Memory B cell (primary cell): ENCODE results near the gene EI24.
"Not testable (repeated sequence)": the region's sequence is repeated elsewhere in the genome, so short reads cannot be mapped to it uniquely, and the experiment has no call there.

ENCODE experiments used
- ATAC-seq: fragments of 150-1000 bp; cut with Tn5 transposase; 2 replicates; pipeline ENCODE4 v1.10.0; 2021; ENCODE audit warnings: low read depth, mild to moderate bottlenecking, moderate library complexity
- DNase-seq, 2 donors: peaks; one replicate each; pipeline ENCODE4 v3.0.0; 2022; ENCODE audit warnings: low spot score in 2 of 2
- H3K27ac Mint-ChIP-seq: one replicate; pipeline ENCODE4 v1.8.0; 2022; ENCODE audit warnings: mild to moderate bottlenecking, moderate library complexity, mixed read lengths
- H3K27me3 Mint-ChIP-seq: one replicate; pipeline ENCODE4 v1.8.0; 2022; ENCODE audit warnings: mixed read lengths
- H3K36me3 Mint-ChIP-seq: one replicate; pipeline ENCODE4 v1.8.0; 2022; ENCODE audit warnings: mild to moderate bottlenecking, mixed read lengths
- H3K4me1 Mint-ChIP-seq: one replicate; pipeline ENCODE4 v1.8.0; 2022; ENCODE audit warnings: mixed read lengths
- H3K4me3 Mint-ChIP-seq: one replicate; pipeline ENCODE4 v1.8.0; 2022; ENCODE audit warnings: mild to moderate bottlenecking, moderate library complexity, mixed read lengths
- H3K9me3 Mint-ChIP-seq: one replicate; pipeline ENCODE4 v1.8.0; 2022; ENCODE audit warnings: mixed read lengths

Gene EI24

DNA sequence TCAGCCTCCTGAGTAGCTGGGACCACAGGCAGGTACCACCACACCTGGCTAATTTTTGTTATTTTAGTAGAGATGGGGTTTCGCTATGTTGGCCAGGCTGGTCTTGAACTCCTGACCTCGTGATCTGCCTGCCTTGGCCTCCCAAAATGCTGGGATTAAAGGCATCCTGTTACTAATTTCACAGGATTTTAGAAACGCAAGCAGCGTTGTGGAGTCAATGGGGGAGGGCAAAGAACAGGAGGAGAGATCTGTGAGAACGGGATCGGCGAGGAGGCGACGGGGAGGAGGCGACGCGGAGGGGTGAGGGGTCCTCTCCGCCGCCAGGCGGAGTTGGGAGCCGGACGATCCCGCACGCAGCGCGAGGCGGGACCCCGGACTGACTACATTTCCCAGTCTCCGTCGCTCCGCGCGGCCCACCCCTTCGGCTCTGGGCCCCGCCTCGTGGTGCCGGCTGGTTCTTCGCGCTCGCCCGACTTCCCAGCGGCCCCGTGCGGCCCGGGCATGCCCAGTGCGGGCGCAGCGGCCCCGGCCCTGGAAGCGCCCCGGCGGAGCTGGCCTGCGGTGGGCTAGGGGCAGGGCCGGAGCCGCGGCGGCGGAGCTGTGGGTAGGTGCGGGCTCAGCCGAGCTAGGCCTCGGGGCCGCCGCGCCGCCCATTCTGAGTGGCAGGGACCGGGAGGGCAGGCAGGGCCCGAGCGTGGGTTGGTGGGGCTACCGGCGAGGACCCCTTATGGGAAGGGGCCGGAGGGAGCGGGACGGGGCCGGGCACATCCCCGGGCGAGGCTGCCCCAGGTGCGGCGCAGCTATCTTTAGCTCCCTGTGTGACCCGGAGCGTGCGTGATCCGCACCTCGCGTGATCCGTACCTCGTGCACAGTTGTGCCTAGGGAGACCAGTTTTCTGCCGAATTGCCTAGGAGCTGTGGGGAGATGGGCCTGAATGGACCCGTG lies at the start of gene EI24:
EI24 (plus strand) TSS at position 508 of the 945 bp plus-strand sequence. CDS start 3,051 bp downstream, outside the sequence.
- Mint-ChIP-seq H3K9me3 (no peaks in the 10 kb centered on the region), H3K4me1 (peaks cover 16% of the 10 kb centered on the region), H3K27me3 (no peaks in the 10 kb centered on the region), H3K27ac (peak within 1 kb of the TSS; percentile 98), H3K4me3 (peak within 1 kb of the TSS; percentile 99), H3K36me3 (peaks cover 5% of the 10 kb centered on the region)
- DNase-seq (peak; percentile 81 to 83), ATAC-seq (peak; percentile 92)

- ATAC-seq (no peak), DNase-seq (no peak)
- Mint-ChIP-seq H3K9me3 (peaks cover 2% of the 10 kb centered on the region), H3K27ac (no peak overlapping the region), H3K27me3 (no peaks in the 10 kb centered on the region), H3K4me3 (no peak overlapping the region), H3K4me1 (peaks cover 3% of the 10 kb centered on the region), H3K36me3 (peaks cover 4% of the 10 kb centered on the region)
These were observed 49.1 kb upstream of the EI24 start for GRCh38 chr11:125519860-125520834.

DNA sequence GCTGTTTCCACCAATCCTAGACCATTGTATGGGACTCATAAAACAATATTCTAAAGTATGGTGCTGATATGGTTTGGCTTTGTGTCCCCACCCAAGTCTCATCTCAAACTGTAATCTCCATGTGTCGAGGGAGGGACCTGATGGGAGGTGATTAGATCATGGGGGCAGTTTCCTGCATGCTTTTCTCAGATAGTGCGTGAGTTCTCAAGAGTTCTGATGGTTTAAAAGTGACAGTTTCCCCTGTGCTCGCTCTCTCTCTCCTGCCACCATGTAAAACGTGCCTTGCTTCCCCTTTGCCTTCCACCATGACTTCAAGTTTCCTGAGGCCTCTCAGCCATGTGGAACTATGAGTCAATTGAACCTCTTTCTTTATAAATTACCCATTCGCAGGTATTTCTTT lies 44.0 kb upstream of the EI24 start:
- Mint-ChIP-seq H3K27me3 (no peaks in the 10 kb centered on the region), H3K4me3 (no peak overlapping the region), H3K9me3 (peaks cover 9% of the 10 kb centered on the region), H3K27ac (no peak overlapping the region), H3K36me3 (peaks cover 2% of the 10 kb centered on the region), H3K4me1 (no peaks in the 10 kb centered on the region)
- DNase-seq = no peak
- no peak for ATAC-seq

- H3K27me3 Mint-ChIP-seq = peaks cover 11% of the 10 kb centered on the region
- DNase-seq (no peak), ATAC-seq (no peak)
- no peak overlapping the region for H3K4me3 Mint-ChIP-seq
- H3K27ac Mint-ChIP-seq = no peak overlapping the region
- no peaks in the 10 kb centered on the region for H3K36me3 Mint-ChIP-seq
- no peaks in the 10 kb centered on the region for H3K4me1 Mint-ChIP-seq
- no peaks in the 10 kb centered on the region for H3K9me3 Mint-ChIP-seq
These were observed 36.6 kb upstream of the EI24 start for GRCh38 chr11:125532668-125533067.

- no peak for DNase-seq
- no peak overlapping the region for H3K27ac Mint-ChIP-seq
- no peak for ATAC-seq
- no peaks in the 10 kb centered on the region for H3K4me1 Mint-ChIP-seq
- H3K4me3 Mint-ChIP-seq = no peak overlapping the region
- no peaks in the 10 kb centered on the region for H3K9me3 Mint-ChIP-seq
- no peaks in the 10 kb centered on the region for H3K36me3 Mint-ChIP-seq
- peaks cover 11% of the 10 kb centered on the region for H3K27me3 Mint-ChIP-seq
These were observed 33.7 kb upstream of the EI24 start for GRCh38 chr11:125535585-125535984.

DNA sequence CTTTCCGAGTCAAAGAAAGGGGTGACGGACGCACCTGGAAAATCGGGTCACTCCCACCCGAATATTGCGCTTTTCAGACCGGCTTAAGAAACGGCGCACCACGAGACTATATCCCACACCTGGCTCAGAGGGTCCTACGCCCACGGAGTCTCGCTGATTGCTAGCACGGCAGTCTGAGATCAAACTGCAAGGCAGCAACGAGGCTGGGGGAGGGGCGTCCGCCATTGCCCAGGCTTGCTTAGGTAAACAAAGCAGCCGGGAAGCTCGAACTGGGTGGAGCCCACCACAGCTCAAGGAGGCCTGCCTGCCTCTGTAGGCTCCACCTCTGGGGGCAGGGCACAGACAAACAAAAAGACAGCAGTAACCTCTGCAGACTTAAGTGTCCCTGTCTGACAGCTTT lies 32.4 kb upstream of the EI24 start:
- not testable (repeated sequence) for ATAC-seq, H3K9me3 Mint-ChIP-seq, H3K4me3 Mint-ChIP-seq, H3K4me1 Mint-ChIP-seq, DNase-seq, H3K36me3 Mint-ChIP-seq, H3K27ac Mint-ChIP-seq
- H3K27me3 Mint-ChIP-seq = peaks cover 11% of the 10 kb centered on the region

- no peak overlapping the region for H3K27ac Mint-ChIP-seq
- no peaks in the 10 kb centered on the region for H3K4me1 Mint-ChIP-seq
- ATAC-seq (no peak), DNase-seq (no peak)
- H3K36me3 Mint-ChIP-seq = peaks cover 5% of the 10 kb centered on the region
- H3K4me3 Mint-ChIP-seq = no peak overlapping the region
- peaks cover 4% of the 10 kb centered on the region for H3K9me3 Mint-ChIP-seq
- H3K27me3 Mint-ChIP-seq = no peaks in the 10 kb centered on the region
These were observed 26.6 kb upstream of the EI24 start for GRCh38 chr11:125542709-125543108.

GRCh38 chr11:125550780-125551179 lies 18.5 kb upstream of the EI24 start:
- Mint-ChIP-seq H3K9me3 (peaks cover 24% of the 10 kb centered on the region), H3K36me3 (peaks cover 9% of the 10 kb centered on the region), H3K4me1 (no peaks in the 10 kb centered on the region), H3K27ac (no peak overlapping the region), H3K27me3 (peaks cover 2% of the 10 kb centered on the region), H3K4me3 (no peak overlapping the region)
- DNase-seq = no peak
- no peak for ATAC-seq

DNA sequence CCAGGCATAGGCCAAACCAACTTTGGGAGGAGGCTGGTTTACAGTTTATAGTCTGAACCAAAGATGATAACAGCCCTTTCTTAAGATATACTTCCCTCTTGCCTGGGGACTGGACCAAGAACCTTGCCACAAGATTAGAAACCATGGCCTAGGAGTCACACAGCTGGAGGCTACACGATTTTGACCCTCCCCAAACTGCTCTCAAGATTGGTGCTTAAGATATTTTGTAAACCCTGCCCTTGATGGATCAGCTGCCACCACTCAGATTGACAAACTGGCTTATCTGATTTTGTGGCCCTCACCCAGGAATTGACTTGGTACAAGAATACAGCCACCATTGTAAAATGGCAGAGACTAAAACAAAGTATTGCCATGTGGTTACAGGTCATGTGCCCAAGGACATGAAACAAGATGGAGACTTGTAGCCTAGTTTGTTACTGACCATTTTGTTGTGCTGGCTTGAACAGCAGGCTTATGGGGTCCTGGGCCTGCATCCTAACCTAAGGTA lies 17.4 kb upstream of the EI24 start:
- no peak for DNase-seq
- Mint-ChIP-seq H3K27me3 (peaks cover 3% of the 10 kb centered on the region), H3K36me3 (peaks cover 13% of the 10 kb centered on the region), H3K9me3 (peaks cover 24% of the 10 kb centered on the region), H3K27ac (no peak overlapping the region), H3K4me1 (no peaks in the 10 kb centered on the region), H3K4me3 (no peak overlapping the region)
- ATAC-seq = no peak

- ATAC-seq = no peak
- H3K9me3 Mint-ChIP-seq = peaks cover 25% of the 10 kb centered on the region
These were observed 16.4 kb upstream of the EI24 start for GRCh38 chr11:125552927-125553326.

DNA sequence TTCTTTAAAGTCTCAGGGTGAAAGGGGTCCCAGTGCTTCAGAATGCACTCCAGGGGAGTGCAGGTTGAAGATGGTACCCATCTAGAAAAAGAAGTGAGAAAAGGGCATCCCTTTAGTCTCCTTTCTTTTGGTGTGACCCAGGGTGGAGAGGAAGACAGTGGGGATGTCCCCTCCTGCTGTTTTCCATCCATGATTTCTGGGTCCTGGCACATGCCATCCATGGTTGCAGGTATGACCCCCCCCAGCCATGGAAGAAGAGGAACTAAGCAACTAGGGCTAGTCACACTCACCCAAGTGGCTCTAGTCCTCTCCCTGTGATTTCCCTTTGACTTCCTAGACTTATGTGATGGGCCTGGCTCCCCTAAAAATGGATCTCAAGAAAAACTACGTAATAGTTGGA lies 15.9 kb upstream of the EI24 start:
- no peak for ATAC-seq

More at GRCh38 chr11:125552927-125553326, 16.4 kb upstream of the EI24 start:
- Mint-ChIP-seq H3K27me3 (peaks cover 5% of the 10 kb centered on the region), H3K36me3 (peaks cover 15% of the 10 kb centered on the region), H3K4me1 (no peaks in the 10 kb centered on the region), H3K27ac (no peak overlapping the region), H3K4me3 (no peak overlapping the region)
- no peak for DNase-seq

GRCh38 chr11:125554038-125554437 lies 15.2 kb upstream of the EI24 start:
- no peak overlapping the region for H3K4me3 Mint-ChIP-seq
- no peaks in the 10 kb centered on the region for H3K4me1 Mint-ChIP-seq
- H3K27me3 Mint-ChIP-seq = peaks cover 5% of the 10 kb centered on the region
- DNase-seq (no peak), ATAC-seq (no peak)
- H3K9me3 Mint-ChIP-seq = peaks cover 25% of the 10 kb centered on the region
- H3K36me3 Mint-ChIP-seq = peaks cover 15% of the 10 kb centered on the region
- H3K27ac Mint-ChIP-seq = no peak overlapping the region

More for the DNA sequence above, 15.9 kb upstream of the EI24 start:
- no peaks in the 10 kb centered on the region for H3K4me1 Mint-ChIP-seq
- no peak overlapping the region for H3K27ac Mint-ChIP-seq
- peaks cover 25% of the 10 kb centered on the region for H3K9me3 Mint-ChIP-seq
- peaks cover 15% of the 10 kb centered on the region for H3K36me3 Mint-ChIP-seq
- no peak for DNase-seq
- H3K27me3 Mint-ChIP-seq = peaks cover 5% of the 10 kb centered on the region
- H3K4me3 Mint-ChIP-seq = no peak overlapping the region

- Mint-ChIP-seq H3K36me3 (peaks cover 6% of the 10 kb centered on the region), H3K4me1 (no peaks in the 10 kb centered on the region), H3K27ac (no peak overlapping the region), H3K9me3 (peaks cover 6% of the 10 kb centered on the region), H3K4me3 (no peak overlapping the region), H3K27me3 (peaks cover 3% of the 10 kb centered on the region)
- DNase-seq = no peak
- ATAC-seq = no peak
These were observed 9.4 kb upstream of the EI24 start for GRCh38 chr11:125559888-125560287.

GRCh38 chr11:125561924-125562323 lies 7.4 kb upstream of the EI24 start:
- peaks cover 2% of the 10 kb centered on the region for H3K27me3 Mint-ChIP-seq
- H3K9me3 Mint-ChIP-seq = peaks cover 2% of the 10 kb centered on the region
- ATAC-seq = no peak
- H3K27ac Mint-ChIP-seq = no peak overlapping the region
- peaks cover 2% of the 10 kb centered on the region for H3K36me3 Mint-ChIP-seq
- no peak for DNase-seq
- no peak overlapping the region for H3K4me3 Mint-ChIP-seq
- peaks cover under 1% of the 10 kb centered on the region for H3K4me1 Mint-ChIP-seq
